ENCODE data around the gene PSMG4. TPM values are rescaled to one million over a fixed set of nuclear protein-coding genes. Genes with fewer than 3 reads are reported as not detected.

The PSMG4 gene
- total RNA-seq, 1 experiment from 2014 or later = 35.0 TPM

- intact Hi-C loops (cut with micrococcal nuclease) = no loop called here
- Histone ChIP-seq H3K36me3 (ENCODE audit: control insufficient read depth in 1 of 2, insufficient read depth in 2 of 2, low read length in 2 of 2) (no peaks in the 10 kb centered on the region), H3K27ac (ENCODE audit: low read depth, low read length) (no peak overlapping the region), H3K9ac (ENCODE audit: low read length) (no peak overlapping the region), H3K4me1 (ENCODE audit: control insufficient read depth in 1 of 2, insufficient read depth in 2 of 2, low read length in 2 of 2) (no peaks in the 10 kb centered on the region), H4K20me1 (ENCODE audit: insufficient read depth) (no peaks in the 10 kb centered on the region), H3K4me2 (ENCODE audit: low read length) (no peak overlapping the region), H3K79me2 (ENCODE audit: insufficient read depth, low read length) (no peaks in the 10 kb centered on the region), H3K9me2 (ENCODE audit: insufficient read depth) (no peaks in the 10 kb centered on the region), H3K27me3 (ENCODE audit: insufficient read depth, low read length) (no peaks in the 10 kb centered on the region), H3K4me3 (replicated peaks in 1 of 2; ENCODE audit: low read depth in 1 of 2, low read length in 2 of 2) (no peak overlapping the region), H3K9me3 (ENCODE audit: control insufficient read depth in 1 of 2, insufficient read depth in 1 of 2, low read depth in 1 of 2, low read length in 2 of 2) (no peaks in the 10 kb centered on the region), H2AFZ (ENCODE audit: low read depth, low read length, poor library complexity, severe bottlenecking) (no peak overlapping the region)
- RAD21 ChIA-PET (ENCODE audit: low non-redundant PET in 1 of 2, low total read pairs in 2 of 2, uncharacterized antibody in 2 of 2, unreplicated experiment in 2 of 2) = no interaction called here
- CTCF ChIA-PET = no interaction called here
- DNase-seq (ENCODE audit: low read depth, low spot score) = no peak
- no peak for TF ChIP-seq ATF3 (IDR thresholded peaks at IDR 0.05)
- TF ChIP-seq EZH2phosphoT487 (IDR thresholded peaks at IDR 0.05; ENCODE audit: borderline replicate concordance) = no peak
- TF ChIP-seq REST (IDR thresholded peaks at IDR 0.05; ENCODE audit: low read depth) = no peak
- no peak for TF ChIP-seq SIN3A (IDR thresholded peaks at IDR 0.05; ENCODE audit: low read depth)
- no peak for TF ChIP-seq FOSL1 (IDR thresholded peaks at IDR 0.05; ENCODE audit: low read depth)
- no peak for TF ChIP-seq TCF7L2 (IDR thresholded peaks at IDR 0.05; ENCODE audit: borderline replicate concordance, extremely low read depth, insufficient read depth, insufficient read length)
- TF ChIP-seq POLR2AphosphoS5 (IDR thresholded peaks at IDR 0.05; ENCODE audit: low read depth, low read length) = no peak
- TF ChIP-seq POLR2A (IDR thresholded peaks at IDR 0.05; ENCODE audit: borderline replicate concordance, extremely low read depth, insufficient read depth, insufficient read length) = no peak
- TF ChIP-seq CTCF (IDR thresholded peaks at IDR 0.05 in 2 of 3, conservative IDR thresholded peaks at IDR 0.05 in 1 of 3; ENCODE audit: borderline replicate concordance in 1 of 3, insufficient read depth in 1 of 3, low read depth in 2 of 3, low read length in 2 of 3) = no peak
- no peak for ATAC-seq
- BruUV-seq (replicated peaks) = no TSS peak
- POLR2A ChIA-PET = no interaction called here
Measured at GRCh38 chr6:3287308-3287707, 28.6 kb downstream of the PSMG4 start.
